ENCODE results near the gene QRICH1. TPM values are rescaled to one million over a fixed set of nuclear protein-coding genes. Genes with fewer than 3 reads are reported as not detected.

Gene QRICH1
- total RNA-seq, 1 experiment from 2014 or later: 57.3 TPM

GRCh38 chr3:48997102-48997635 is 96.7 kb downstream of the QRICH1 start:
- no peak for DNase-seq (ENCODE audit: low spot score)
- BruUV-seq (replicated peaks): no TSS peak
- intact Hi-C loops (cut with micrococcal nuclease; ENCODE audit: unreplicated experiment): no loop called here
- CTCF ChIA-PET: no interaction called here
- no peaks in the 10 kb centered on the region for H3K4me1 ChIP-seq (ENCODE audit: insufficient read depth, low read length, poor library complexity, severe bottlenecking)
- no peaks in the 10 kb centered on the region for H3K27me3 ChIP-seq (replicated peaks; ENCODE audit: insufficient read depth, low read depth, low read length, poor library complexity)
- no peaks in the 10 kb centered on the region for H3K9me3 ChIP-seq (ENCODE audit: low read depth, low read length, poor library complexity, severe bottlenecking)
- POLR2A ChIA-PET (ENCODE audit: low non-redundant PET): no interaction called here
- TF ChIP-seq EZH2 (IDR thresholded peaks at IDR 0.05; ENCODE audit: borderline replicate concordance, low read depth, low read length, poor library complexity, severe bottlenecking): no peak
- TF ChIP-seq, protein P1, sequence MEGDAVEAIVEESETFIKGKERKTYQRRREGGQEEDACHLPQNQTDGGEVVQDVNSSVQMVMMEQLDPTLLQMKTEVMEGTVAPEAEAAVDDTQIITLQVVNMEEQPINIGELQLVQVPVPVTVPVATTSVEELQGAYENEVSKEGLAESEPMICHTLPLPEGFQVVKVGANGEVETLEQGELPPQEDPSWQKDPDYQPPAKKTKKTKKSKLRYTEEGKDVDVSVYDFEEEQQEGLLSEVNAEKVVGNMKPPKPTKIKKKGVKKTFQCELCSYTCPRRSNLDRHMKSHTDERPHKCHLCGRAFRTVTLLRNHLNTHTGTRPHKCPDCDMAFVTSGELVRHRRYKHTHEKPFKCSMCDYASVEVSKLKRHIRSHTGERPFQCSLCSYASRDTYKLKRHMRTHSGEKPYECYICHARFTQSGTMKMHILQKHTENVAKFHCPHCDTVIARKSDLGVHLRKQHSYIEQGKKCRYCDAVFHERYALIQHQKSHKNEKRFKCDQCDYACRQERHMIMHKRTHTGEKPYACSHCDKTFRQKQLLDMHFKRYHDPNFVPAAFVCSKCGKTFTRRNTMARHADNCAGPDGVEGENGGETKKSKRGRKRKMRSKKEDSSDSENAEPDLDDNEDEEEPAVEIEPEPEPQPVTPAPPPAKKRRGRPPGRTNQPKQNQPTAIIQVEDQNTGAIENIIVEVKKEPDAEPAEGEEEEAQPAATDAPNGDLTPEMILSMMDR (conservative IDR thresholded peaks at IDR 0.05; ENCODE audit: low read depth, low read length): no peak
- H3K27ac ChIP-seq (ENCODE audit: low read depth, low read length, poor library complexity, severe bottlenecking): no peak overlapping the region
- H3K4me3 ChIP-seq (ENCODE audit: low read depth, low read length, poor library complexity, severe bottlenecking): no peak overlapping the region
- H3K36me3 ChIP-seq (ENCODE audit: insufficient read depth, low read length, poor library complexity, severe bottlenecking): no peaks in the 10 kb centered on the region

GRCh38 chr3:48996640-48997039 is 97.2 kb downstream of the QRICH1 start:
- BruUV-seq (replicated peaks): no TSS peak
- Histone ChIP-seq H3K9me3 (ENCODE audit: low read depth, low read length, poor library complexity, severe bottlenecking) (no peaks in the 10 kb centered on the region), H3K27me3 (replicated peaks; ENCODE audit: insufficient read depth, low read depth, low read length, poor library complexity) (no peaks in the 10 kb centered on the region), H3K36me3 (ENCODE audit: insufficient read depth, low read length, poor library complexity, severe bottlenecking) (no peaks in the 10 kb centered on the region), H3K4me1 (ENCODE audit: insufficient read depth, low read length, poor library complexity, severe bottlenecking) (no peaks in the 10 kb centered on the region), H3K4me3 (ENCODE audit: low read depth, low read length, poor library complexity, severe bottlenecking) (no peak overlapping the region), H3K27ac (ENCODE audit: low read depth, low read length, poor library complexity, severe bottlenecking) (no peak overlapping the region)
- intact Hi-C loops (cut with micrococcal nuclease; ENCODE audit: unreplicated experiment): no loop called here
- ChIA-PET CTCF (no interaction called here), POLR2A (ENCODE audit: low non-redundant PET) (no interaction called here)
- no peak for DNase-seq (ENCODE audit: low spot score)
- no peak for TF ChIP-seq EZH2 (IDR thresholded peaks at IDR 0.05; ENCODE audit: borderline replicate concordance, low read depth, low read length, poor library complexity, severe bottlenecking)
- TF ChIP-seq, protein P1 (conservative IDR thresholded peaks at IDR 0.05; ENCODE audit: low read depth, low read length): no peak

- no TSS peak for BruUV-seq (replicated peaks)
- Histone ChIP-seq H3K36me3 (ENCODE audit: insufficient read depth, low read length, poor library complexity, severe bottlenecking) (no peaks in the 10 kb centered on the region), H3K27me3 (replicated peaks; ENCODE audit: insufficient read depth, low read depth, low read length, poor library complexity) (no peaks in the 10 kb centered on the region), H3K4me1 (ENCODE audit: insufficient read depth, low read length, poor library complexity, severe bottlenecking) (peaks cover 3% of the 10 kb centered on the region), H3K27ac (ENCODE audit: low read depth, low read length, poor library complexity, severe bottlenecking) (no peak overlapping the region), H3K9me3 (ENCODE audit: low read depth, low read length, poor library complexity, severe bottlenecking) (no peaks in the 10 kb centered on the region), H3K4me3 (ENCODE audit: low read depth, low read length, poor library complexity, severe bottlenecking) (no peak overlapping the region)
- intact Hi-C loops (cut with micrococcal nuclease; ENCODE audit: unreplicated experiment): no loop called here
- TF ChIP-seq EZH2 (IDR thresholded peaks at IDR 0.05; ENCODE audit: borderline replicate concordance, low read depth, low read length, poor library complexity, severe bottlenecking): no peak
- TF ChIP-seq, protein P1 (conservative IDR thresholded peaks at IDR 0.05; ENCODE audit: low read depth, low read length): no peak
- CTCF ChIA-PET: no interaction called here
- POLR2A ChIA-PET (ENCODE audit: low non-redundant PET): no interaction called here
- DNase-seq (ENCODE audit: low spot score): no peak
These were observed 100.0 kb downstream of the QRICH1 start for GRCh38 chr3:48993834-48994233.
